BE2C (cell line): ENCODE measurements around the gene ZNF423.

Experiments used
- DNase-seq: peaks from one replicate; pipeline ENCODE4 v3.0.0-alpha.2; 2020
- H3K27me3 ChIP-seq: fragments of 250-450 bp; sonication (Bioruptor Pico); 2 replicates; pipeline ENCODE4 v1.5.1; 2020; ENCODE audit warnings: mild to moderate bottlenecking
- H3K36me3 ChIP-seq: fragments of 250-450 bp; sonication (Bioruptor Pico); 2 replicates; pipeline ENCODE4 v1.5.1; 2020; ENCODE audit warnings: mild to moderate bottlenecking
- H3K4me1 ChIP-seq: fragments of 250-450 bp; sonication (Bioruptor Pico); 2 replicates; pipeline ENCODE4 v1.5.1; 2020
- H3K4me3 ChIP-seq: 2 replicates; pipeline ENCODE4 v1.5.1; 2011; ENCODE audit warnings: low read depth, low read length
- H3K9me3 ChIP-seq: fragments of 250-450 bp; sonication (Bioruptor Pico); 2 replicates; pipeline ENCODE4 v1.5.1; 2020
- TF ChIP-seq, protein P1 (sequence below): IDR thresholded peaks from 2 replicates; pipeline ENCODE4 v1.5.1; 2012; ENCODE audit warnings: mild to moderate bottlenecking, low read depth, low read length

The ZNF423 gene

DNA sequence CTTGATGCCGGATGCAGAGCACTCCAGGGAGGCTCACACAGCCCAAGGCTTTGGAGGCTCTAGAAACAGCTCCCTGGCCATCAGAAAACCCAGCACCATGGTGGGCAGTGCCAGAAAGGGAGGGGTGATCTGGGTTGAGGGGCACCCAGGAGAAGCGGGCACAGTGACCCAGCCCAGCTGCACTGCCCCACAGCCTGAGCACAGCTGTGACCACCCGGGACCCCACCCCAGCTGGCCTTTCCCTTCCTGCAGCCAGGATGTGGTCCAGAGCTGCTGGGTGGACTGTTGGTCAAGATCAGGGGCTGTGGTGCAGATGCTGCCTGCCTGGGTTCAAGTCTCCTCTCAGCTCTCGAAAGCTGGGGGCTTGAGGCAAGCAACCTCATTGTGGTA lies 223.1 kb downstream of the ZNF423 start:
- peaks cover 4% of the 10 kb centered on the region for H3K4me1 ChIP-seq
- H3K9me3 ChIP-seq: no peaks in the 10 kb centered on the region; the same call in 1 of the 2 replicates
- H3K27me3 ChIP-seq: no peaks in the 10 kb centered on the region
- DNase-seq: no peak
- TF ChIP-seq, protein P1, sequence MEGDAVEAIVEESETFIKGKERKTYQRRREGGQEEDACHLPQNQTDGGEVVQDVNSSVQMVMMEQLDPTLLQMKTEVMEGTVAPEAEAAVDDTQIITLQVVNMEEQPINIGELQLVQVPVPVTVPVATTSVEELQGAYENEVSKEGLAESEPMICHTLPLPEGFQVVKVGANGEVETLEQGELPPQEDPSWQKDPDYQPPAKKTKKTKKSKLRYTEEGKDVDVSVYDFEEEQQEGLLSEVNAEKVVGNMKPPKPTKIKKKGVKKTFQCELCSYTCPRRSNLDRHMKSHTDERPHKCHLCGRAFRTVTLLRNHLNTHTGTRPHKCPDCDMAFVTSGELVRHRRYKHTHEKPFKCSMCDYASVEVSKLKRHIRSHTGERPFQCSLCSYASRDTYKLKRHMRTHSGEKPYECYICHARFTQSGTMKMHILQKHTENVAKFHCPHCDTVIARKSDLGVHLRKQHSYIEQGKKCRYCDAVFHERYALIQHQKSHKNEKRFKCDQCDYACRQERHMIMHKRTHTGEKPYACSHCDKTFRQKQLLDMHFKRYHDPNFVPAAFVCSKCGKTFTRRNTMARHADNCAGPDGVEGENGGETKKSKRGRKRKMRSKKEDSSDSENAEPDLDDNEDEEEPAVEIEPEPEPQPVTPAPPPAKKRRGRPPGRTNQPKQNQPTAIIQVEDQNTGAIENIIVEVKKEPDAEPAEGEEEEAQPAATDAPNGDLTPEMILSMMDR: no peak
- H3K36me3 ChIP-seq: no peaks in the 10 kb centered on the region; the same call in 1 of the 2 replicates
- H3K4me3 ChIP-seq: no peak overlapping the region

DNA sequence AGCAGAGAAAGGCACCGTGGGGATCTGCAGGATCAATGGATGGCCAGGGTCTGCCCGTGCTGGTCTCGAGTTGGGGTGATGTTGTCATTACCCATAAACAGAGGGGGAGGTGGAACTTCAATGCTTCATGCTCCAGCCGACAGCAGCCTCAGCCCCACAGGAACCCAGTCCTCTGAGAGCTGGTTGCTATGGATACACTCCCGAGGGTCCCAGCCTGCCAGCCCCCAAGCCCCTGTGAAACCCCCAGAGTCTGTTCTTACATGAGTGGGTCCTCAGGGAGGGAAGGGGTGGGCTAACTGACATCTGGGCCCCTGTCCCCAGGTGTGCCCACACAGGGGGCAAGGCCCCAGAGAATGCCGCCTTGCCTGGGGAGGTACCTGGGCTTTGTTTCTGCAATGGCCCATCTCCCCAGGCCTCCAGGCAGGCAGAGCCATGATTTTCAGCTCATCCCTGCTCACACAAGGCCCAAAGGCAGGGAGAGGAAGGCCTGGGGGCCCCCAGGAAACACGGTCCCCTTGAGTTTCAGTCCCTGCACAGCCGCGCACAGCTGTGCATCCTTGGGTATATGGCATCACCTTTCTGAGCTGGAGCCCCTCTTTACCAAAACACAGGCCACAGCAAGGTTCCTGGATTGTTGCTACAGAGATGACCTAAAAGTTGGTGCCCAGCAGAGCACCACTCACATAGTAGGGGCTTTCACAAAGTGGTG lies 223.7 kb downstream of the ZNF423 start:
- H3K9me3 ChIP-seq: no peaks in the 10 kb centered on the region; the same call in 1 of the 2 replicates
- DNase-seq: no peak
- H3K36me3 ChIP-seq: no peaks in the 10 kb centered on the region; the same call in 1 of the 2 replicates
- no peaks in the 10 kb centered on the region for H3K27me3 ChIP-seq
- H3K4me1 ChIP-seq: peaks cover 4% of the 10 kb centered on the region
- TF ChIP-seq, protein P1: no peak
- no peak overlapping the region for H3K4me3 ChIP-seq

DNA sequence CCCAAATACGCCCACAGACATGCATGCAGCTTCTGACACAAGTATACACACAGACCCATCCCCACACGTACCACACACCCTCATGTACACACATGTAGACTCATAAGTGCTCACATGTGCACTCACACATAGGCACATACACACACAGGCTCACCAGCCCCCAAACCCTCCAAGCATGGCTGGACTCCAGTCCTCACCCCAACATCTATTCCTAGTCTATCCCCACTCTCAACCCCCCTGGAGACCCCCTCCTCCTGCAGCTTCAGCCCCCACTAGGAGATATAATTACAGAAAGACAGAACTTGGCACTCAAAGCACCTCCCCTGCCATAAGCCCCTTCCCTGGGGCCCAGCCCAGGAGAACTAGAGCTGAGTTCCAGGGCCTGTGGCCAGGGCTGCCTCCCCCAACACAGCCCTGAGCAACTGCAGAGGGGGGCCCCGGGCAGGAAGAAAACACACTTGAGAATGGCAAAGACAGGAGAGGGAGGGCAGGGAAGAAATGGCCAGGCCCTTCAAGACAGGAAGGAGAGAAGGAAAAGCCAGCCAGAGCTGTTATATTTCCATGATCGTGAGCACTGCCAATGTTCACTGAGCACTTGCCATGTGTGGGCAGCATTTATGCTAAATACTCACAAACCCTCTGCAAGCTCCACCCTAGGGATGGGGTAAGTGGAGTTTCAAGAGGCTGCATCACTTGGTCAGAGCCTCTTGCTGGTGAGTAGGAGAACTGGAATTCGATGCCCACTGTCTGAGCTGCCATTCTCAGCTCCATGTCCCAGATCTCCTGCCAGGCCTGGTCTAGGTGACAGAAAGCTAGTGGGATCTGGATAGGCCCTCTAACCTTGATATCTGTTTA lies 224.5 kb downstream of the ZNF423 start:
- TF ChIP-seq, protein P1: no peak
- no peak for DNase-seq
- H3K27me3 ChIP-seq: no peaks in the 10 kb centered on the region
- no peaks in the 10 kb centered on the region; the same call in 1 of the 2 replicates for H3K9me3 ChIP-seq
- peaks cover 4% of the 10 kb centered on the region for H3K4me1 ChIP-seq
- no peaks in the 10 kb centered on the region; the same call in 1 of the 2 replicates for H3K36me3 ChIP-seq
- no peak overlapping the region for H3K4me3 ChIP-seq

DNA sequence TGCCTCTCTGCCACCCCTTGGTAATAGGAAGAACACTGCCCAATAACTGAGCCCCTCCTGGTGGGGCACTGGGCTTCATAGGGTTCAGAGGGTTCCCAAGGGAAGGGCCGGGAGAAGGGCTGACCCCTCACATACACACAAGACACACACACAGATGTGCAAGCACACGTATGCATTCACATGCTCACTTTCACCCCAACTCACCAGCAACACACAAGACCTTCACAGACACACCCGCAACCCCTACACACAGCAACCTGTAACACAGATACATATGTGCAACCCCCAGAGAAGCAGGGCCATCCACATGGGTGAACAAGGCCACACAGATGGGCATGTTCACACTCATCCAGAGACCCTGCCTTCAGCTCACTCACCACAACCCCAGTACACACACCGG lies 225.1 kb downstream of the ZNF423 start:
- TF ChIP-seq, protein P1: no peak
- peaks cover 4% of the 10 kb centered on the region for H3K4me1 ChIP-seq
- no peaks in the 10 kb centered on the region; the same call in 1 of the 2 replicates for H3K9me3 ChIP-seq
- no peak overlapping the region for H3K4me3 ChIP-seq
- no peaks in the 10 kb centered on the region for H3K27me3 ChIP-seq
- DNase-seq: no peak
- no peaks in the 10 kb centered on the region; the same call in 1 of the 2 replicates for H3K36me3 ChIP-seq

DNA sequence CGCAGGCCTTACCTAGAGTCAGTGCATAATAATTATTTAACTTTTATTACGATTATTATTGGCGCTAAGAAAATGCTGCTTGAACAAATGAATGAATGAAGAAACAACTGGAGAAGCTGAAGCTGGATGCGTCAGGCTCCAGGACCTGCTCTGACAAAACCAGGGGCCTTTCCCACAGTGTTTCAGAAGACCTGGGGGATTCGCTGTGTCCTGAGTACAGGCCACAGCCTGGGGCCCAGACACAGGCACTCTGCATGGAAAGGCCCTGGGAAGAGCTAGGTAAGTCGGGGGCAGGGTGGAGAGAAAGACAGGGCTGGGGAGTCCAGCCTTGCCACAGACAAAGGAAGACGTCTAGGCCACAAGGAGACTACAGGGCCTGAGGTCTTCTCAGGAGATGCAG lies 226.1 kb downstream of the ZNF423 start:
- H3K4me1 ChIP-seq: peaks cover 2% of the 10 kb centered on the region
- H3K4me3 ChIP-seq: no peak overlapping the region
- H3K9me3 ChIP-seq: no peaks in the 10 kb centered on the region; the same call in 1 of the 2 replicates
- TF ChIP-seq, protein P1: no peak
- no peaks in the 10 kb centered on the region for H3K27me3 ChIP-seq
- no peak for DNase-seq
- peaks cover 4% of the 10 kb centered on the region for H3K36me3 ChIP-seq
